GM12874 (cell line): Measurements from ENCODE around the gene RALGAPA2.

ENCODE experiments used
- CTCF ChIP-seq: IDR thresholded peaks from 2 replicates; pipeline ENCODE4 v1.5.1; 2011; ENCODE audit warnings: low read depth, mild to moderate bottlenecking, control low read depth, low read length, moderate library complexity; ENCODE audit not compliant: insufficient read depth

Gene RALGAPA2

GRCh38 chr20:20489054-20489453, 223.4 kb downstream of the RALGAPA2 start:
- no peak for TF ChIP-seq CTCF

GRCh38 chr20:20488388-20488787, 224.1 kb downstream of the RALGAPA2 start:
- TF ChIP-seq CTCF: no peak

- TF ChIP-seq CTCF: no peak
Observed at GRCh38 chr20:20487811-20488210, 224.6 kb downstream of the RALGAPA2 start.

GRCh38 chr20:20483328-20483727, 229.1 kb downstream of the RALGAPA2 start:
- TF ChIP-seq CTCF: no peak

GRCh38 chr20:20482453-20482852, 230.0 kb downstream of the RALGAPA2 start:
- no peak for TF ChIP-seq CTCF

GRCh38 chr20:20480689-20481088, 231.8 kb downstream of the RALGAPA2 start:
- no peak for TF ChIP-seq CTCF

- TF ChIP-seq CTCF: no peak
Observed at GRCh38 chr20:20480126-20480525, 232.3 kb downstream of the RALGAPA2 start.
